ENCODE results near the gene SECISBP2. TPM values are rescaled to one million over a fixed set of nuclear protein-coding genes. Genes with fewer than 3 reads are reported as not detected.

The SECISBP2 gene
- polyA plus RNA-seq, 1 donor (not counting 4 experiments of a cell fraction or from before 2014, with no cell fraction given), result 24.3 TPM

DNA sequence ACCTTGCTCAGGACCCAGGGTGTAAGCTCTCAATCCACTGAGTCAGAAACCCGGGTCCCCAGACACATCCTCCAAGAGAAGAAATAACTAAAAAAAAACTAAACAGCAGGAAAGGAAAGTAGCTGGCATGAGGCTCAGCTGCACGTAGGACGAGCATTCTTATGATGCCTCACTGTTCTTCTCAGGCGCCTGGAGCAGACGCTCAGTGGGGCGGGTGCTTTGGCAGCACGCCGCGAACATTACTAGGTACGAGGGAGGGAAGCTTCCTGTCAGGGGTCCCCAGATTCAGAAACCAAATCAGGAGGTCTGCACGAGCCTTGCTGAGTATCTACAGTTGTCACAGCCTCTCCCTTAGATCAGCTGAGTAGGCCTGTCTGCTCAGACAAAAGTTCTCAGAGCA is 85.8 kb downstream of the SECISBP2 start:
- no peak for DNase-seq (ENCODE audit: low read depth, low spot score)
- no peak overlapping the region for H3K4me3 ChIP-seq (ENCODE audit: control insufficient read depth in 2 of 3, extremely low read depth in 1 of 3, insufficient read depth in 2 of 3, low read depth in 1 of 3, low read length in 3 of 3)
- no peak for FAIRE-seq
- TF ChIP-seq EZH2 (IDR thresholded peaks at IDR 0.05; ENCODE audit: low read length) (no peak), CTCF (optimal IDR thresholded peaks at IDR 0.05 in 1 of 3, IDR thresholded peaks at IDR 0.05 in 1 of 3, conservative IDR thresholded peaks at IDR 0.05 in 1 of 3; ENCODE audit: extremely low read depth in 1 of 3, insufficient read depth in 2 of 3, low read length in 3 of 3) (no peak)
- H3K4me2 ChIP-seq (ENCODE audit: control insufficient read depth, extremely low read depth, insufficient read depth, low read depth, low read length), result no peak overlapping the region
- no peak overlapping the region for H3K9ac ChIP-seq (ENCODE audit: control insufficient read depth, extremely low read depth, insufficient read depth, low read length)
- no peaks in the 10 kb centered on the region for H3K9me1 ChIP-seq (ENCODE audit: control insufficient read depth, extremely low read depth, insufficient read depth, low read length)
- no peaks in the 10 kb centered on the region for H3K36me3 ChIP-seq (ENCODE audit: control insufficient read depth in 2 of 2, extremely low read depth in 1 of 2, insufficient read depth in 2 of 2, low read length in 2 of 2)
- no peaks in the 10 kb centered on the region for H3K27me3 ChIP-seq (ENCODE audit: control insufficient read depth, extremely low read depth, insufficient read depth, low read length)
- H3K79me2 ChIP-seq (ENCODE audit: control insufficient read depth, insufficient read depth, low read length), result no peaks in the 10 kb centered on the region
- no peak overlapping the region for H2AFZ ChIP-seq (ENCODE audit: control insufficient read depth, low read length)
- H4K20me1 ChIP-seq (ENCODE audit: control insufficient read depth, extremely low read depth, insufficient read depth, low read length), result no peaks in the 10 kb centered on the region
- no peak overlapping the region for H3K27ac ChIP-seq (ENCODE audit: control insufficient read depth, insufficient read depth, low read length)
- no peaks in the 10 kb centered on the region for H3K9me3 ChIP-seq (ENCODE audit: control insufficient read depth, low read depth, low read length)
- H3K4me1 ChIP-seq (ENCODE audit: control insufficient read depth, extremely low read depth, insufficient read depth, low read length), result no peaks in the 10 kb centered on the region
- dilution Hi-C loops (cut with MboI; ENCODE audit: extremely low pct_ligation_motif_present, low sequenced_read_pairs), result no loop called here

- H3K36me3 ChIP-seq (ENCODE audit: control insufficient read depth in 2 of 2, extremely low read depth in 1 of 2, insufficient read depth in 2 of 2, low read length in 2 of 2), result no peaks in the 10 kb centered on the region
- no peak overlapping the region for H3K4me3 ChIP-seq (ENCODE audit: control insufficient read depth in 2 of 3, extremely low read depth in 1 of 3, insufficient read depth in 2 of 3, low read depth in 1 of 3, low read length in 3 of 3)
- no peak overlapping the region for H2AFZ ChIP-seq (ENCODE audit: control insufficient read depth, low read length)
- no peaks in the 10 kb centered on the region for H3K9me3 ChIP-seq (ENCODE audit: control insufficient read depth, low read depth, low read length)
- H3K27me3 ChIP-seq (ENCODE audit: control insufficient read depth, extremely low read depth, insufficient read depth, low read length), result no peaks in the 10 kb centered on the region
- H4K20me1 ChIP-seq (ENCODE audit: control insufficient read depth, extremely low read depth, insufficient read depth, low read length), result no peaks in the 10 kb centered on the region
- TF ChIP-seq EZH2 (IDR thresholded peaks at IDR 0.05; ENCODE audit: low read length) (no peak), CTCF (optimal IDR thresholded peaks at IDR 0.05 in 1 of 3, IDR thresholded peaks at IDR 0.05 in 1 of 3, conservative IDR thresholded peaks at IDR 0.05 in 1 of 3; ENCODE audit: extremely low read depth in 1 of 3, insufficient read depth in 2 of 3, low read length in 3 of 3) (no peak)
- no peak for FAIRE-seq
- no peaks in the 10 kb centered on the region for H3K4me1 ChIP-seq (ENCODE audit: control insufficient read depth, extremely low read depth, insufficient read depth, low read length)
- no peak overlapping the region for H3K4me2 ChIP-seq (ENCODE audit: control insufficient read depth, extremely low read depth, insufficient read depth, low read depth, low read length)
- DNase-seq (ENCODE audit: low read depth, low spot score), result no peak
- no peak overlapping the region for H3K9ac ChIP-seq (ENCODE audit: control insufficient read depth, extremely low read depth, insufficient read depth, low read length)
- H3K79me2 ChIP-seq (ENCODE audit: control insufficient read depth, insufficient read depth, low read length), result no peaks in the 10 kb centered on the region
- H3K27ac ChIP-seq (ENCODE audit: control insufficient read depth, insufficient read depth, low read length), result no peak overlapping the region
- no peaks in the 10 kb centered on the region for H3K9me1 ChIP-seq (ENCODE audit: control insufficient read depth, extremely low read depth, insufficient read depth, low read length)
- dilution Hi-C loops (cut with MboI; ENCODE audit: extremely low pct_ligation_motif_present, low sequenced_read_pairs), result no loop called here
Measured at GRCh38 chr9:89405826-89406225, 87.5 kb downstream of the SECISBP2 start.
